GM21737 (cell line): ENCODE results near the gene CACNB2.

Experiments
- ATAC-seq: cut with Tn5 transposase; IDR thresholded peaks from one replicate; pipeline ENCODE4 v1.9.1; 2021; ENCODE audit warnings: mild to moderate bottlenecking, moderate library complexity; ENCODE audit not compliant: unreplicated experiment

CACNB2 gene

DNA sequence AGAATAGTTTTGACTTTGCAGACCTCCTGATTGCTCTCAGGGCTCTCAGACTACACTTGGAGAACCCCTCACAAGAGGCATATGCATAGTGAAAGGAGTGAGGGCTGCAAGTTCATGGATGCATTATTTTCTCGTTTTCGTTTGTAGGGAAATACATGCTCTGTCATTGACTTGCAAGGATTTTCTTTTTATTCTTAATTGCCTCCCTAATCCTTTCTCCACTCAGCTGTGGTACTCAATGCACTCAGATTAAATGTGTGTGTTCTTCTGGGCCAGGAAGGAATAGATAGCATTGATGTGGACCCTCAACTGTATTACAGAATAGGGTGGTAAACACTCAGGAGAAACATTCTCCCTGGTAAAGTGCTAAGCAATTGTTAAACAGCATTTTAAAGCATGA, 188.7 kb downstream of the CACNB2 start:
- ATAC-seq, result no peak

DNA sequence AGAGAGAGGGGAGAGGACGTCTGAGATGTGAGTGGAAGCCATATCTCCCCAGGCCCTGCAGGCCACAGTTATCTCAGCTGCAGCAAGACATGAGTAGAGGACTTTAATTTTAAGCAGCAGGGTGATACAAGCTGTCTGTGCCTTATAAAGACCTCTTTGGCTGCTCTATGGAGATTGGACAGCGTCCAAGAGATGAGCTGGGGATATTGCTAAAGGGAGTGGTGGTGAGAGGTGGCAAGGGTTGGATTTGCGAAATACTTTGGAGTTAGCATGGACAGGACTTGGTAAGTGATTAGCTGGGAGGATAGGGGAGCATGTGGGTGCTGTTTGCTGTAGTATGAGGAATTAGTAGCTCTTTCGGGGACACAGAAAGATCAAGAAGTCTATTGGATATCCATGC, 191.8 kb downstream of the CACNB2 start:
- no peak for ATAC-seq

DNA sequence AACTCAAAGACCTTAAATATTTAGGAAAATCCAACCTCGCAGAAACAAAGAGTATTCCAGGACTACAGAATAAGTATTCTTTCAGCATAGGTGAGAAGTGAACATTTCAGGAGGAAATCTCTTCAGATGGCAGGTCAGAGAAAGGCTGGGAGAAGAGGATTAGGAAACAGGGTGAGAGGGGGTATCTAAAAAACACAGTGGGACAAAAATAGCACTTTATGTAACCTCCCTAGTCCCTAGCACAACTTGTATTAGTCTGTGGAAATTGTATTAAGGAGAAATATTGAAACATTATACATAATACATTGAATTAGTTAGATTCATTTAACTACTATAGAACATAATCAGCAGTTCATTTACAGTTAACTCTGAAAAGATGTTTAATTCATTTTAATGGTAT, 192.3 kb downstream of the CACNB2 start:
- ATAC-seq, result no peak

DNA sequence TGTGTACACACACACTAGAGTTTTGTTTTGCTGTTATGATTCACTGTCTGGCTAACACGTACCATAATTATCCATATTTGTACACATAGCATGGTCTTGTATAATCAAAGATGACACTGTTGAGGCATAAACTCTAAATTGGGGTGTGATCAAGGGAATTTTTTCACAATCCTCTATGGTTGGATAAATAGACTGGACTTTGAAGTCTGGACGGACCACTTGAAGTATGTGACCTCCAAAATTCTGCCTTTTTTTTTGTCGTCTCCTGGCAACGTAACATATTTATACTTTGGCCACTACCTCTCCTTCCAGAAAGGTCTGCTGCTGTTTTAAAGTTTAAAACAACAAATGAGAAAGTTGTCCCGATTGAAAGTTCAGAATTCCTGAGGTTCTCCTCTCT, 193.4 kb downstream of the CACNB2 start:
- no peak for ATAC-seq

DNA sequence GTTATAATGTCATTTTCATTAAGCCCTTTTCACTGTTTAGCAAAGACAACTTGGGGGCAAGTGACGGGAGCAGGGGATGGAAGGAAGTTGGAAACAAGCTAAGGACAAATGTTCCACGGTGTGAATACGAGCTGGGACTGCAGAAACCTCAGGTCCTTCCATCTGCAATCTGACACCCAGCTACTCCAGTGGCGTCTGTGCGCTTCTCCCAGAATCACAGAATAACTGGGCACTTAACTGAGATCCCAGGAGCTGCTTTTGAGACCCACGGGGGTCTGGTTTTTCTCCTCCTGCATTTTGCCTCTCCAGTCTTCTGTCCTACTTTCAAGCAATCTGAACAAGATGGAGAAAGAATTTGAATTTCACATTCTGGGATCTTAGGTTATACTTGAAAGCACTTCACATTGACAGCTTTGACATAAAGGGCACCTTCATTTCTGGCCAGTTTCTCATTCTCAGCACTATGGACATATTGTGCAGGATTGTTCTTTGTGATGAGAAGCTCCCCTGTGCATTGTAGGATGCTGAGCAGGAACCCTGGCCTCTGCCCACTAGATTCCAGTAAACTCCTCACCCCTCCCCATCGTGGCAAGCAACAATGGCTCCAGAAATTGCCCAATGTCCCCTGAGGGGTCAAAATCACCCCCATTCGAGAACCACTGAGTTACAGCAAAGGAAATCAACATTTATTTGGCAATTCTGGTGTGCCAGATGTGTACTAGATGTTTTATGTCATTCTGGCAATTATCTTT, 194.1 kb downstream of the CACNB2 start:
- ATAC-seq, result no peak

DNA sequence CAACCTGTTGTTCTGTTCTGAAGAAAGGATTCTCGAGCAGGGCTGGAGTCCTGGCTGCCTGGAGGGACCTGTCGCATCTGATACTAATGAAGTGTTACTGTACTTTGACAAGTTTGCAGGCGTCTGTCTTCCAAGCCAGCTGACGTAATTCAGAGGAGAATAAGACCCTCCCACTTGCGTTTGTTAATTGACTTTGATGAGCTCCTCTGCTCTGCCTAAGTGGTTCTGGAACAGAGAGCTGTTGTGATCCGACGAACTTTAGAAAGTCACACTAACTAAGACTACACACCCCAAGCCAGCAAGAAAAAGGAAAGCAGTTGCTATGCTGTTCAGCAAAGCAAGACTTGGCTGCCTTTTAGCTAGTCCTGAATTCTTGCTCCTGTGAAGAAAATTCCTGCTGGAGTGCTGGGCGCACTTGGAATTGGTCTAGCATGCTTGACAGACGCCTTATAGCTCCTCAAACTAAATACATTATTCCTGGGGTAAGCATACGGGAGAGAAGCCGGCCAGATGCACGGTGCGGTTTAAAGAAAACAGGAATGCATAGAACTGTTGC, 200.3 kb downstream of the CACNB2 start:
- ATAC-seq, result no peak

DNA sequence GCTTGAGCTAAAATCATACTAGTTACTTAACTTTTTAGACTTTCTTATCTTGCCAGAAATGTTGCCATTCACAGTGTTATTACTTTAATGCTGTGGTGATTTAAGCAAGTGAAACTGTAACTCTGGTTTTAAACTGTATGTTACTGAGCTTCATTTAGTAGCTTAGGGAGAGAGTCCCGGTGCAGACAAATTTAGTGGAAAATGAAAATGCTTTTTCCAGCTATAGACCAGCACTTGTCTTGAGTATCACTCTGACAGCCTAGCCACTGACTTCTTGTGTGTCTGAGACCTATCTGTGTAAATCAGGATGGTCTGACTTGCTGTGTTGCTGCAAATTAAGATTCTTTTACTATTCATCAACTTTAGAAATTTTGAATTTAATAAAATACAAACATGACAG, 200.8 kb downstream of the CACNB2 start:
- ATAC-seq, result no peak

DNA sequence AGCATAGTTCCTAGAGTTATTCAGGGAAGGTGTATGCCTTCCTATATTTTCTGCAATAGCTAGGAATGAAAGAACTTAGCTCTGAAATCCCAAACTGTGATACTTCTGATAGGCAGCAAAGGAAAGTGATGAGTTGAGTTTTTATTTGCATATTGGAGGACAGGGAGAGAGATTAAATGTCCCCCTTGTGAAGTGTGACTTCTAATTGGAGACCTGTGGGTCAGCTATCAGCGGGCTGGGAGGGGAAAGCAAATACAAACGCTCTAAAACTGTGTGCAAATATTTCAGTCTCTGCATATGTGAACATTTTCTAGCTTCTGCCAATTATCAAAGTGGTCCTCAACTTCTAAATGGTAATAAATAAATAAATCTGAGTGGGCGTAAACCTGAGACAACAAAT, 203.3 kb downstream of the CACNB2 start:
- ATAC-seq, result no peak

DNA sequence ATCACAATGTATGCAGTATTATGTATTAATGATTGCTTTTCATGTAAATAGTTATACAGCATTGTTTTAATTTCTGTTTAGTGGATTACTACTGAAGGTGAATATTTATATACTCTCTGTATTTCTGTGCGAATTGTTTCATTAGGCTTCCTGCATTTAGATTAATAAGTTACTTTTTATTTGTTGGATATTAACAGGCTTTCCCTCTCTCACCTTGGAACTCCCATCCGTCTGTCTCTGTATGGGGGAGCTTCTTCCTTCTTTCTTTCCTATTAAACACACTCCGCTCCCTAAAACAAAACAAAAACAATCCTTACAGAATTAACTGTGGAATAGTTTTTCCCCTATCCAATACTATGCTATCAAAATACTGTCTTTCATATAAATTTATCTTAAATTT, 205.1 kb downstream of the CACNB2 start:
- no peak for ATAC-seq

DNA sequence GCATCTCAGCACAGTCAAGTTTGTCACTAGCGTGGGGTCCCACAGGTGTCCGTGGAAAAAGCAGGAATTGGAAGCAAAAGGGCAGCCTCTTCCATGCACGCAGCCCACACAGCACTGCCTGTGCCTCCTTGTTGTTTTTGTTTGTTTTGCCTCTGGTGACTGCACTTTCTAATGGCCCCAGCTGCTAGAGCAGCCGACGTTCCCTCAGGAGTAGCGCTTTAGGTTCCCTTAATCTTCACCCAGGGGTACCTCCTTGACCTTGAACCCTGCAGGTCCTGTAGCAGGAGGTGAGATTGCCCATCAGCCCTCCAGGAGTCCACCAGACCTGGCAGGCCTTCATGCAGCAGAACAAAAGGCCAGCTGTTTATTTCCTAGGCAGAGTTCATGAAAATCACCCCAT, 210.1 kb downstream of the CACNB2 start:
- no peak for ATAC-seq

DNA sequence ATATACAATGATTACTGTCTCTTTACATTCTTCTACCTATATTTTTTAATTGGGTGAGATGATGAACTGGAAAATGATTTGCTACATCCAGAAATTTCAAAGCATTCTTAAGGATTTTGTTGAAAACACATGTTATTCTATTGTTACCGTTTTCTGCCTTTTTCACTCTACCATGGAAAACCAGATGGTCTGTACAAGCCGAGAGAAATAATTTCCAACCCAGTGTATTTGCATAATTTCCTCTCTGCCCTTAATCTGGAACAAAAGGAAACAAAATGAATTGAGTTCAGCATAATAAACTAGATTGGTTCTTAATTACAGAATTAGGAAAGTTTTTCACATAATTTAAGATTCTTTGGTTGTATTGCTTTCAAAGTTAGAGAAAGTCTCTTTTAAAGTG, 211.2 kb downstream of the CACNB2 start:
- ATAC-seq, result no peak

DNA sequence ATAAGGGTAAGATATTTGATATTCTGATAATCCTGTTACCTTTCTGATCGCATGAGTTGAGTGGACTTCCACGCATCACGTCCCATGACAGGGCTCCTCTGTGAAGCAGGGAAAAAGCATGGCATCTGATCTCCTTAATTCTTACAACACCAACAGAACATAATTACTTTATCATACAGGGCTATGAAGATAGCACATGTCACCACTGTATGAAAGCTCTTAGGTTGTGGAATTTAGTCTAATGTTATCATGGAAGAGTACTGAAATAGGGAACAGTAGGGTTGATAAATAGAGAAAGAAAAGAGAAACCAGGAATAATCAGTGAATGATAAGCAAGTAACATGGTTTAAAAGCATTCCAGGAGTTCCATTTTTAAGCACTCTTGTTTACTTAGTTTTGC, 212.0 kb downstream of the CACNB2 start:
- ATAC-seq, result no peak

DNA sequence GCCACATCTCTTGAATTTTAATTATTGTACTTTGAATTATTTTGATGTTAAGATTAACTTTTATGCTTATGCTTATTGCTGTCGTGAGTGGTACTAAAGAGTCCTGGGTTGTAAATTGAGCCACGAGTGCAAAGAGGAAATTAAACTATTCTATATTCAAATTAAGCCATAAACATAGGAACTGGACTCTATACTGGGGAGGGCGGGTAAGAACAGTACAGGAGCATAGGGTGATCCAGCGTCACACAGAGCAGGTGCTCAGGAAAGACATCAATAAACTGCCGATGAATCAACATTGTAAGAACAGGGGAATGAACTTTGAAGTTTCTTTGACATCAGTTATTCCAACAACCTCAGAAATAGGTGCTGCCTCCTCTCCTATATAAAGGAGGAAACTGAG, 219.6 kb downstream of the CACNB2 start:
- ATAC-seq, result no peak

DNA sequence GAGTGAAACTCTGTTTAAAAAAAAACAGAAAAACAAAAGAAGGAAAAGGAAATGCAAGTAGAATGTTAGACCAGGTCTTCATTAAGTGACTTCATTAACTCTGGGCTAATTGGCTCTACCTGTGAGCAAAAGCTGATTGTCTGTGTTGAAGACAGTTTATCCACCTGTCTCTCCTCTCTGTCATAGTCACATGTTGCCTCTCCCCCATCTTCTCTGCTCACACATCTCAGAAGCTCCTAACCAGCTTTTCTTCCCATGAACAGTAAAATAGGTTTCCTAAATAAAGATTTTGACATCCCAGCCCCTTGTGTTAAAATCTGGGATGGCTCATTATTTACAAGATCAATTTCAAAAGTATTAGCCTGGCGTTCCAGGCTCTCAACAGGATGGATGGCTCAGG, 222.7 kb downstream of the CACNB2 start:
- ATAC-seq, result no peak

DNA sequence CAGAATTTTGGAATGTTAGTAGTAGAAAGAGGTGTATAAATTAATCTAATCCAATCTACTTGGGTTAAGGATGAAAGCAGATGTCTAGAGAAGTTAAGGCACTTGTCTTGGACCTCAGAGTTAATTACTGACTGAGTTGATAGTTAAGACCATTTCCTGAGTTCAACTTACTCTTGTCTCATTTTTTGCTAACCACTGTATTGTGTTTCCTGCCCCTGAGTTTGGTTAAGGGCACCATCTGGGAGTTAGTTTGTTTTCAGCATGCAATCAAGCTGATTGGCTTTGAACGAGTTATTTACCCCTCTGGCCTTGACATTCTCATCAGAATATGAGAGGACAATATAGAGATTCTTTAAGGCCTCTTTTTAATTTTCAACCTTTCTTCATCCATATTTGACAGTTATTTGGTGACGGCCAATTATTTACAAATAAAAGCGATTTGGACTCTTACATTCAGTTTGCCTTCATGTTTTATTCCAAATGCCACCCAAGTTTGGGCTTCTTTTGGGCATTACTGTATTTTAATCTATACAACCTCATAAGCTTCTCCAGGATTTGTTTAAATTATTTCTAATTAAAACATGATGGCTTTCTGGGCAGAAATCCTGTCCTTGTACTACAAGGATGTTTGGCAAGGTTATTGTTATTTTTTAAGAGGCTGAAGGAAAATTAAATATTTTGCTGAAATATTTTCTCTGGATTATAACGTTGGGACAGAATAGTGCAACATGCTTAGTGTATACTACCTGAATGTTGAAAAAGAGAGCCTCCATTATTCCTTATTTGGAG, 225.0 kb downstream of the CACNB2 start:
- ATAC-seq, result peak; percentile 90

DNA sequence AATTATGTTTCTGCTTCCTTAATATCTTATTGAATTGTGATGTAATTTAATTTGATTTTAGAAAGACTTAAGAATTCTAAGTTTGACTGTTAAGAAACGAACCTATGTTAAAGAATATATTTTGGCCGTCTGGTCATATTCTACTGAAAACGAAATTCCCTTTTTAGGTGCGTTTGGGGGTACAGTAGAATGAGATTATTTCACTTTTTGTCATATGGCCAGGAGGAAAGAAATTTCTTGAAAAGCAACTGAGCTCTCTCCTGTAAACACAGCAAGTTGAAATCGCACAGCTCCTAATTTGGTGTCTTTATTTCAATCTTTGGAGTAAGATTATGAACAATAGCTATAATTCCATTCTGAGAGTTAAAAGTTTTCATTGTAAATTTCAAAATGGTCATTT, 227.6 kb downstream of the CACNB2 start:
- ATAC-seq, result no peak

DNA sequence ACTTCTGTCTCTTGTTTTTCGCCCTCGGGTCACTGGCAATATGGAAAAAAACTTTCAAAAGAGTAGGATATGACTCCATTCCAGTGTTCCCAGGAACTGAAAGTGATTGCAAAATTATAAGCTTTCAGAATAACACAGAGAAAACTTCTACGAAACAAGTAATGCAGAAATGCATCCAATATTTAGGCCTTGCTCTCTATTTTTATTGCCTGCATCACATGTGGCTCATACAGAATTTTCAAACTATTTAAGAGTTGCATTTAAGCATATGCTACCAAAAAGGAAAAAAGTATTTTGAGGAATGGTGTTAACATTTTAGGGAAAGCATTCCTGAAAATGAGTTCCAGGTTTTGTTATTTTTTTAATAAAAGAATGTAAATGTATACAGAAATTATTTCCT, 228.0 kb downstream of the CACNB2 start:
- no peak for ATAC-seq

DNA sequence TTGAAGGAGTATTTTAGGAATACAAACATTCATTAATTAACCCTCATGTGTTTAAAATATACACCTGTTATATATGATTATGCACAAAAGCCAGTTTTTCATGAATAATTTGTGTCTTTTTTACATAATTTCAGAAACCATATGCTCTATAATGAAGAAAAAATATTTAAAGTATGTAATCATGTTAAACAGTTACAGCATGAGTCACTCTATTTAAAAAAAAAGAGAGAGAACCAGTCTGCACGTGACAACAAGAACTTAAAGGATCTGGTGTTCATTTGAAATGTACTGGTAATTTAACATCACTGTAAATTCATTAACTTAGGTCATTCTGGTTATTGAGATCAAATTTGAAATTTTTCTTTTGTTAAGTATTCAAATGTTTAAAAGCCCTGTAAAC, 228.5 kb downstream of the CACNB2 start:
- no peak for ATAC-seq

DNA sequence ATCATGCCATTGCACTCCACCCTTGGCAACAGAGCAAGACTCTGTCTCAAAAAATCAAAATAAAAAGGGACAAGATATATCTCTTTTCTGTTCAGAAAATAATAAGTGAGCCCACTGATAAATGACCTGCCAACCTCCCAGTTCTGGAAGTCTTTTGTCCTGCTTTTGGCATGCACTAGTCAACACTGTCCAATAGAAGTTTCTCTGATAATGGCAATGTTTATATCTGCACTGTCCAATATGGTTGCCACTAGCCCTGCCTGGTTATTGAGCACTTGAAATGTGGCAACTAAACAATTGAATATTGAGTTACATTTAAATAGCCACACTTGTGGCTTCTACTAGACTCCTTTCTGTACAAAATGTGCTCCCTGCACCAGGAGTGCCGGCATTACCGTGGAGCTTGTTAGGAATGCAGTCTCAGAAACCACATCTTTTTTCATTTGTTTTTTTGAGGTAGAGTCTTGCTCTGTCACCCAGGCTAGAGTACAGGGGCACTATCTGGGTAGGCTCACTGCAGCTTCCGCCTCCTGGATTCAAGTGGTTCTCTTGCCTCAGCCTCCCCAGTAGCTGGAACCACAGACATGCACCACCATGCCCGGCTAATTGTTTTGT, 229.7 kb downstream of the CACNB2 start:
- ATAC-seq, result no peak

DNA sequence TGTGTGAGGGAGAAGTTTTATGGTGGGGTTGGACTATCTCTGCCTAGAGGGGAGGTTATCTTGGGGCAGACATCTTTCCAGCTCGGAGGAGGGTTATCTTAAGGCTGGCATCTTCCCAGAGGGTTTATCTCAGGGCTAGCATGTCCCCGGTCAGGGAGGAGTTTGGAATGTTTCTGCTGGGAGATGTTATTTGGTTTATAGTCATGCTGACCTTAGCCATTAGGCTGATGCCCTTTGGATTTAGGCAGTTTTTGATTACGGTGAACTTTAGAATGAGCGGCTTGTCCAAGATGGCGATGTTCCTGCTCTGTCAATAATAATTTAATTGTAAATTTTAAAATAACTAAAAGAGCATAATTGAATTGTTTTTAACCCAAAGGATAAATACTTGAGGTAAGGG, 236.4 kb downstream of the CACNB2 start:
- no peak for ATAC-seq

DNA sequence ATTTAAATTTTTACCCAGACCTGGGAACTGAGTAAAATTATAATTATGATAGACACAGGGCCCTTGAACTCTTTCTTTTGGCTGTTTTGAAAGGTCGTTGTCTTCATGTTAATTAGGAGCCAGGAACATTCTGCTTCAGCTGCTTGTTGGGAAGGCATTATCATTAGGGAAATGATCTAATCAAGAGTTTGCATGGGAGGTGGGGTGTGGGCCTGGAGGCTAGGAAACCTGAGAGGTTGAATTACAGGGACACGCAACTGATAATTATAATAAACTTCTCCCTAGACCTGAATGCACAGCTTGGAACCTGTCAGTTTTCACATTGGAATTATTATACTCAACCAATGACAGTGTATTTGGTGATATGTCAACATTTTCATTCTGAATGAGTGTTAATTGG, 237.7 kb downstream of the CACNB2 start:
- ATAC-seq, result no peak

DNA sequence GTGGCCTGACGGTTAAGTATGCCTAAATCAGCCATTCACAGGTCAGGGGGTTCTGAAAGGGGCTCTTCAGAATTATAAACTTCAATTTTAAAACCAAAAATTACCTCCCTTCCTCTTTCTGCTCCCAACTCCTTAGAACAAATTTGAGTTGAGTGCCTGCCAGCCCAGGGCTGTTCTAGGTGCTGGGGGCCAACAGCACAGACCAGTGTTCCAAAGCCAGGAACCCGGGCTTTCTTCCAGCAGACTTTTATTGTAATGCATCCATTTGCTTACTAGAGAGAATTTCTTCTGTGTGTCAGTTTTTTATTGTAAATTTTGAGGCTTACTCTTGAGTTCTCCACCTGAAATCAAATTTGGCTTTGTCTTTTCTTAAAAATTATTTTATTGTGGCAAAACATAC, 238.5 kb downstream of the CACNB2 start:
- no peak for ATAC-seq
